ENCODE data around the gene PARP6.

DNA sequence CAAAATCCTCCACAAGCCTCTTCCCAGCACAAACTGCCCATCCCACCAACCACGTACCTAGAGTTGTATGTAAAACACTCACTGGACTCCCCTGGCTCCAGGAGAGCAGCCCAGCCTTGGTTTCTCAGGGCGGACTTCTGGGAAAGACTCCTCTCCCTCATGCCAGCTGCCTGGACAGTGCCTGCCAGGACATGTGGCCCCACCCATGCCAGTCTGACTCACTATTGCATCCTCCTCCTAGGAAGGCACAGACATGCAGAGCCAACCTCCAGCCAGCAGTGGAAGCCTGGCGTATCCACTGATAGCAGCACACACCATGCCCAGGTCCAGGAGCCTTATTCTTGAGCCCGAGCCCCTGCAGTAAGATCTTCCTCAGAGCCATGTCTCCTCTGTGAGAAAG, 50.0 kb downstream of the PARP6 start:
- TF ChIP-seq MAX (CRISPR knock-in tag; IDR thresholded peaks at IDR 0.05) (no peak), ZNF133 (CRISPR knock-in tag; IDR thresholded peaks at IDR 0.05) (no peak), MTA2 (IDR thresholded peaks at IDR 0.05; ENCODE audit: low read depth) (no peak)
